Measurements from ENCODE around the gene MEMO1. TPM values are rescaled to one million over a fixed set of nuclear protein-coding genes. Genes with fewer than 3 reads are reported as not detected.
"Not testable (repeated sequence)": the region's sequence is repeated elsewhere in the genome, so short reads cannot be mapped to it uniquely, and the experiment has no call there.

The MEMO1 gene
- total RNA-seq, 1 experiment from 2014 or later: 49.5 TPM

DNA sequence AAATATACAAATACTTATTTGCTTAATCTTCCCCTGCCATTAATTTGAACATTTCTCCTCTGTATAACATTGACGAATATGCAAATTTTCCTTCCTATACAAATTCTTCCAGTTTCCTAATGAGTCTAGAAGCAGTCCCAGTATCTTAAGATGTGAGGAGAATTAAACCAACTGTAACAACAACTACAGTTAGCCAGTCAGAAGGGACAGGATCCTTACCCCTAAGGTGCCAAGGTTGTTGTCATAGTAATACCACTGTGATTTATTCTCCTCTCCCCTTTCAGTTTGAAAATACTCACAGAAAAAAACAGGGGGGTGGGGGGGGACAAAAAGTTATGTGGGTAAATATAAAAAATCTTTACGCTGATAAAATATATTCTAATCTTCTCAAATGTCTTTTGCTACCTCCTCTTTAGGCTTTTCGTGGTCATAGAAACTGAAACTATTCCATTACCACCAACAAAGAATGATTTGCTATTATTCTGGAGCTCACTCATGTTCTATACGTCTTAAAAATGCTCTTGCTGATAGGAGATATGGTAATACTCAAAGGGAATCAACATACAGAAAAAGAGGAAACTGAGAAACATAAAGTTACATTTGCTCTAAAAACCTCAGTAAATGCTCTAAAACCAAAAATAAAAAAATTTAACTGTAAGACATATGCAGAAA lies 107.6 kb downstream of the MEMO1 start:
- no peak overlapping the region for H3K27ac ChIP-seq (ENCODE audit: low read length)
- TF ChIP-seq, protein P1, sequence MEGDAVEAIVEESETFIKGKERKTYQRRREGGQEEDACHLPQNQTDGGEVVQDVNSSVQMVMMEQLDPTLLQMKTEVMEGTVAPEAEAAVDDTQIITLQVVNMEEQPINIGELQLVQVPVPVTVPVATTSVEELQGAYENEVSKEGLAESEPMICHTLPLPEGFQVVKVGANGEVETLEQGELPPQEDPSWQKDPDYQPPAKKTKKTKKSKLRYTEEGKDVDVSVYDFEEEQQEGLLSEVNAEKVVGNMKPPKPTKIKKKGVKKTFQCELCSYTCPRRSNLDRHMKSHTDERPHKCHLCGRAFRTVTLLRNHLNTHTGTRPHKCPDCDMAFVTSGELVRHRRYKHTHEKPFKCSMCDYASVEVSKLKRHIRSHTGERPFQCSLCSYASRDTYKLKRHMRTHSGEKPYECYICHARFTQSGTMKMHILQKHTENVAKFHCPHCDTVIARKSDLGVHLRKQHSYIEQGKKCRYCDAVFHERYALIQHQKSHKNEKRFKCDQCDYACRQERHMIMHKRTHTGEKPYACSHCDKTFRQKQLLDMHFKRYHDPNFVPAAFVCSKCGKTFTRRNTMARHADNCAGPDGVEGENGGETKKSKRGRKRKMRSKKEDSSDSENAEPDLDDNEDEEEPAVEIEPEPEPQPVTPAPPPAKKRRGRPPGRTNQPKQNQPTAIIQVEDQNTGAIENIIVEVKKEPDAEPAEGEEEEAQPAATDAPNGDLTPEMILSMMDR (conservative IDR thresholded peaks at IDR 0.05; ENCODE audit: low read depth, low read length): no peak
- TF ChIP-seq EZH2 (IDR thresholded peaks at IDR 0.05; ENCODE audit: low read length, unreplicated experiment) (no peak), EZH2phosphoT487 (IDR thresholded peaks at IDR 0.05; ENCODE audit: borderline replicate concordance, low read length) (no peak)
- H3K27me3 ChIP-seq (ENCODE audit: low read length): no peaks in the 10 kb centered on the region
- H3K79me2 ChIP-seq (ENCODE audit: low read length): no peaks in the 10 kb centered on the region
- no peak for ATAC-seq
- DNase-seq: no peak
- intact Hi-C loops (cut with micrococcal nuclease): no loop called here
- no peaks in the 10 kb centered on the region for H3K9me2 ChIP-seq (replicated peaks; ENCODE audit: low read length)
- H3K4me3 ChIP-seq (ENCODE audit: low read length): no peak overlapping the region
- H3K4me2 ChIP-seq (ENCODE audit: low read length): no peak overlapping the region
- no peak overlapping the region for H3K9ac ChIP-seq (ENCODE audit: low read length)
- no peaks in the 10 kb centered on the region for H3F3A ChIP-seq (ENCODE audit: low read length, unreplicated experiment)
- H4K20me1 ChIP-seq (ENCODE audit: low read length): no peaks in the 10 kb centered on the region
- ChIA-PET POLR2A (ENCODE audit: unreplicated experiment) (no interaction called here), CTCF (no interaction called here)
- no peak overlapping the region for H2AFZ ChIP-seq (ENCODE audit: low read length)
- no peaks in the 10 kb centered on the region for H3K9me3 ChIP-seq (ENCODE audit: low read length)
- H3K36me3 ChIP-seq (ENCODE audit: low read depth, low read length): peaks cover 7% of the 10 kb centered on the region
- BruUV-seq (replicated peaks): no TSS peak
- H3K4me1 ChIP-seq (ENCODE audit: insufficient read depth, low read length): no peaks in the 10 kb centered on the region

DNA sequence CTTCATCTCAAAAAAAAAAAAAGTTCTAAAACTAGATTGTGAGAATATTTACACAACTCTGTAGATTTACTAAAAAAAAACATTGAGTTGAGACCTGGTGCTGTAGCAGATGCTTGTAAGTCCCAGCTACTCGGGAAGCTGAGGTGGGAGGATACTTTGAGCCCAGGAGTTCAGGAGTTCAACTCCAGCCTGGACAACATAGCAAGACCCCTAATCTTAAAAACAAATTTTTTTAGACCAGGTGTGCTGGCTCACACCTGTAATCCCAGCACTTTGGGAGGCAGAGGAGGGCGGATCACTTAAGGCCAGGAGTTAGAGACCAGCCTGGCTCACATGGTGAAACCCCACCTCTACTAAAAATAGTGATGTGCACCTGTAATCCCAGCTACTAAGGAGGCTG lies 108.9 kb downstream of the MEMO1 start:
- ChIA-PET POLR2A (ENCODE audit: unreplicated experiment) (no interaction called here), CTCF (no interaction called here)
- BruUV-seq (replicated peaks): no TSS peak
- intact Hi-C loops (cut with micrococcal nuclease): no loop called here
- TF ChIP-seq EZH2phosphoT487 (IDR thresholded peaks at IDR 0.05; ENCODE audit: borderline replicate concordance, low read length) (no peak), EZH2 (IDR thresholded peaks at IDR 0.05; ENCODE audit: low read length, unreplicated experiment) (no peak)
- TF ChIP-seq, protein P1 (conservative IDR thresholded peaks at IDR 0.05; ENCODE audit: low read depth, low read length): no peak
- Histone ChIP-seq H3K27ac (ENCODE audit: low read length) (no peak overlapping the region), H3K79me2 (ENCODE audit: low read length) (no peaks in the 10 kb centered on the region), H3K9me3 (ENCODE audit: low read length) (no peaks in the 10 kb centered on the region), H3K4me1 (ENCODE audit: insufficient read depth, low read length) (no peaks in the 10 kb centered on the region), H4K20me1 (ENCODE audit: low read length) (no peaks in the 10 kb centered on the region), H2AFZ (ENCODE audit: low read length) (no peak overlapping the region), H3K4me2 (ENCODE audit: low read length) (no peak overlapping the region), H3K36me3 (ENCODE audit: low read depth, low read length) (peaks cover 7% of the 10 kb centered on the region), H3F3A (ENCODE audit: low read length, unreplicated experiment) (no peaks in the 10 kb centered on the region), H3K9me2 (replicated peaks; ENCODE audit: low read length) (no peaks in the 10 kb centered on the region), H3K4me3 (ENCODE audit: low read length) (no peak overlapping the region), H3K27me3 (ENCODE audit: low read length) (no peaks in the 10 kb centered on the region), H3K9ac (ENCODE audit: low read length) (no peak overlapping the region)
- ATAC-seq (no peak), DNase-seq (no peak)

DNA sequence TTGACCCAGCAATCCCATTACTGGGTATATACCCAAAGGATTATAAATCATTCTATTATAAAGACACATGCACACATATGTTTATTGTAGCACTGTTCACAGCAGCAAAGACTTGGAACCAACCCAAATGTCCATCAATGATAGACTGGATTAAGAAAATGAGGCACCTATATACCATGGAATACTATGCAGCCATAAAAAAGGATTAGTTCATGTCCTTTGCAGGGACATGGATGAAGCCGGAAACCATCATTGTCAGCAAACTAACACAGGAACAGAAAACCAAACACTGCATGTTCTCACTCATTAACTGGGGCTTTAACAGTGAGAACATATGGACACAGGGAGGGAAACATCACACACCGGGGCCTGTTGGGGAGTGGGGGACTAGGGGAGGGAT lies 110.7 kb downstream of the MEMO1 start:
- CTCF ChIA-PET; H3K36me3 ChIP-seq (ENCODE audit: low read depth, low read length); DNase-seq; BruUV-seq (replicated peaks); H3K79me2 ChIP-seq (ENCODE audit: low read length); H2AFZ ChIP-seq (ENCODE audit: low read length); POLR2A ChIA-PET (ENCODE audit: unreplicated experiment); H3K9me2 ChIP-seq (replicated peaks; ENCODE audit: low read length); H4K20me1 ChIP-seq (ENCODE audit: low read length); H3K9me3 ChIP-seq (ENCODE audit: low read length); H3K27ac ChIP-seq (ENCODE audit: low read length); H3K4me2 ChIP-seq (ENCODE audit: low read length); intact Hi-C loops (cut with micrococcal nuclease); H3K4me3 ChIP-seq (ENCODE audit: low read length); H3K27me3 ChIP-seq (ENCODE audit: low read length); ATAC-seq; H3K4me1 ChIP-seq (ENCODE audit: insufficient read depth, low read length); H3K9ac ChIP-seq (ENCODE audit: low read length); H3F3A ChIP-seq (ENCODE audit: low read length, unreplicated experiment): not testable (repeated sequence)

DNA sequence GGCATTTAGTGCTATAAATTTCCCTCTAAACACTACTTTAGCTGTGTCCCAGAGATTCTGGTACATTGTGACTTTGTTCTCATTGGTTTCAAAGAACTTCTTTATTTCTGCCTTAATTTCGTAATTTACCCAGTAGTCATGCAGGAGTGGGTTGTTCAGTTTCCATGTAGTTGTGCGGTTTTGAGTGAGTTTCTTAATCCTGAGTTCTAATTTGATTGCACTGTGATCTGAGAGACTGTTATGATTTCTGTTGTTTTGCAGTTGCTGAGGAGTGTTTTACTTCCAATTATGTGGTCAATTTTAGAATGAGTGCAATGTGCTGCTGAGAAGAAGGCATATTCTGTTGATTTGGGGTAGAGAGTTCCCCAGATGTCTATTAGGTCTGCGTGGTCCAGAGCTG lies 112.5 kb downstream of the MEMO1 start:
- H3K27me3 ChIP-seq (ENCODE audit: low read length); H4K20me1 ChIP-seq (ENCODE audit: low read length); DNase-seq; H3K79me2 ChIP-seq (ENCODE audit: low read length); H3K9me3 ChIP-seq (ENCODE audit: low read length); H3F3A ChIP-seq (ENCODE audit: low read length, unreplicated experiment); ATAC-seq; H3K4me2 ChIP-seq (ENCODE audit: low read length); POLR2A ChIA-PET (ENCODE audit: unreplicated experiment); H3K27ac ChIP-seq (ENCODE audit: low read length); H2AFZ ChIP-seq (ENCODE audit: low read length); H3K4me1 ChIP-seq (ENCODE audit: insufficient read depth, low read length); H3K9me2 ChIP-seq (replicated peaks; ENCODE audit: low read length); BruUV-seq (replicated peaks); CTCF ChIA-PET; H3K36me3 ChIP-seq (ENCODE audit: low read depth, low read length); H3K4me3 ChIP-seq (ENCODE audit: low read length); intact Hi-C loops (cut with micrococcal nuclease); H3K9ac ChIP-seq (ENCODE audit: low read length): not testable (repeated sequence)

DNA sequence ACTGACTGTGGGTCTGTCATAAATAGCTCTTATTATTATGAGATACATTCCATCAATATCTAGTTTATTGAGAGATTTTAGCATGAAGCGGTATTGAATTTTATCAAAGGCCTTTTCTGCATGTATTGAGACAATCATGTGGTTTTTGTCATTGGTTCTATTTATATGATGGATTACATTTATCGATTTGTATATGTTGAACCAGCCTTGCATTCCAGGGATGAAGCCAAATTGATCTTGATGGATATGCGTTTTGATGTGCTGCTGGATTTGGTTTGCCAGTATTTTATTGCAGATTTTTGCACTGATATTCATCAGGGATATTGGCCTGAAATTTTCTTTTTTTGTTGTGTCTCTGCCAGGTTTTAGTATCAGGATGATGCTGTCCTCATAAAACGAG lies 113.5 kb downstream of the MEMO1 start:
- H3K27ac ChIP-seq (ENCODE audit: low read length); H3K79me2 ChIP-seq (ENCODE audit: low read length); H4K20me1 ChIP-seq (ENCODE audit: low read length); H3K4me1 ChIP-seq (ENCODE audit: insufficient read depth, low read length); intact Hi-C loops (cut with micrococcal nuclease); H2AFZ ChIP-seq (ENCODE audit: low read length); ATAC-seq; H3K9ac ChIP-seq (ENCODE audit: low read length); POLR2A ChIA-PET (ENCODE audit: unreplicated experiment); H3K4me2 ChIP-seq (ENCODE audit: low read length); H3K9me2 ChIP-seq (replicated peaks; ENCODE audit: low read length); H3K27me3 ChIP-seq (ENCODE audit: low read length); H3K36me3 ChIP-seq (ENCODE audit: low read depth, low read length); H3F3A ChIP-seq (ENCODE audit: low read length, unreplicated experiment); BruUV-seq (replicated peaks); CTCF ChIA-PET; H3K4me3 ChIP-seq (ENCODE audit: low read length); H3K9me3 ChIP-seq (ENCODE audit: low read length); DNase-seq: not testable (repeated sequence)

All from PC-3 (cell line).